GM21447 (cell line): Measurements from ENCODE around the gene TRPV5.

Experiments used
- ATAC-seq: cut with Tn5 transposase; IDR thresholded peaks from one replicate; pipeline ENCODE4 v1.9.1; 2021; ENCODE audit not compliant: unreplicated experiment

TRPV5 gene

GRCh38 chr7:142889816-142890215 is 43.7 kb downstream of the TRPV5 start:
- ATAC-seq, result no peak

- ATAC-seq, result no peak
Measured at GRCh38 chr7:142887282-142888015, 46.1 kb downstream of the TRPV5 start.

- ATAC-seq, result no peak
Measured at GRCh38 chr7:142886866-142887265, 46.7 kb downstream of the TRPV5 start.

- no peak for ATAC-seq
Measured at GRCh38 chr7:142885311-142886230, 48.0 kb downstream of the TRPV5 start, which contains the start of gene TRPV6. TRPV6 (minus strand) TSS chr7:142885745.

GRCh38 chr7:142884286-142884640 is 49.3 kb downstream of the TRPV5 start:
- ATAC-seq, result no peak

GRCh38 chr7:142883571-142884285 is 49.8 kb downstream of the TRPV5 start:
- no peak for ATAC-seq

GRCh38 chr7:142883145-142883544 is 50.4 kb downstream of the TRPV5 start:
- no peak for ATAC-seq

- ATAC-seq, result no peak
Measured at GRCh38 chr7:142882338-142882678, 51.2 kb downstream of the TRPV5 start.

- ATAC-seq, result no peak
Measured at GRCh38 chr7:142881586-142882337, 51.8 kb downstream of the TRPV5 start.

- ATAC-seq, result peak; percentile 61
Measured at GRCh38 chr7:142880876-142881505, 52.6 kb downstream of the TRPV5 start.

- ATAC-seq, result no peak
Measured at GRCh38 chr7:142879060-142879459, 54.5 kb downstream of the TRPV5 start.

GRCh38 chr7:142878315-142878714 is 55.2 kb downstream of the TRPV5 start:
- ATAC-seq, result no peak

- no peak for ATAC-seq
Measured at GRCh38 chr7:142876991-142877910, 56.3 kb downstream of the TRPV5 start.

- ATAC-seq, result no peak
Measured at GRCh38 chr7:142876236-142876960, 57.1 kb downstream of the TRPV5 start.

- no peak for ATAC-seq
Measured at GRCh38 chr7:142875456-142875855, 58.1 kb downstream of the TRPV5 start.

- ATAC-seq, result no peak
Measured at GRCh38 chr7:142874837-142875236, 58.7 kb downstream of the TRPV5 start.

- ATAC-seq, result no peak
Measured at GRCh38 chr7:142874409-142874808, 59.1 kb downstream of the TRPV5 start.

- no peak for ATAC-seq
Measured at GRCh38 chr7:142873871-142874270, 59.7 kb downstream of the TRPV5 start.
